HG03432 (cell line): Measurements from ENCODE around the gene KLF15.

Experiments
- ATAC-seq: cut with Tn5 transposase; IDR thresholded peaks from one replicate; pipeline ENCODE4 v1.9.1; 2021; ENCODE audit warnings: mild to moderate bottlenecking, moderate library complexity; ENCODE audit not compliant: unreplicated experiment

KLF15 gene

GRCh38 chr3:126326629-126327028 is 30.6 kb downstream of the KLF15 start:
- no peak for ATAC-seq

GRCh38 chr3:126322181-126322967 is 34.8 kb downstream of the KLF15 start:
- ATAC-seq: no peak

- ATAC-seq: no peak
Observed at GRCh38 chr3:126321490-126321889, 35.7 kb downstream of the KLF15 start.

- no peak for ATAC-seq
Observed at GRCh38 chr3:126320517-126321293, 36.5 kb downstream of the KLF15 start.

GRCh38 chr3:126319701-126320295 is 37.4 kb downstream of the KLF15 start:
- ATAC-seq: no peak

- no peak for ATAC-seq
Observed at GRCh38 chr3:126317029-126317996, 39.9 kb downstream of the KLF15 start.

GRCh38 chr3:126316501-126316939 is 40.7 kb downstream of the KLF15 start:
- ATAC-seq: no peak

- ATAC-seq: no peak
Observed at GRCh38 chr3:126316031-126316461, 41.2 kb downstream of the KLF15 start.

- no peak for ATAC-seq
Observed at GRCh38 chr3:126314790-126315658, 42.2 kb downstream of the KLF15 start.

GRCh38 chr3:126314305-126314789 is 42.9 kb downstream of the KLF15 start:
- no peak for ATAC-seq

GRCh38 chr3:126313580-126314304 is 43.5 kb downstream of the KLF15 start:
- ATAC-seq: no peak

- no peak for ATAC-seq
Observed at GRCh38 chr3:126313166-126313565, 44.0 kb downstream of the KLF15 start.

GRCh38 chr3:126312341-126312740 is 44.9 kb downstream of the KLF15 start:
- ATAC-seq: no peak

- ATAC-seq: no peak
Observed at GRCh38 chr3:126311338-126311978, 45.8 kb downstream of the KLF15 start.

GRCh38 chr3:126310816-126311215 is 46.4 kb downstream of the KLF15 start:
- ATAC-seq: no peak

- no peak for ATAC-seq
Observed at GRCh38 chr3:126309861-126310655, 47.1 kb downstream of the KLF15 start.

GRCh38 chr3:126309165-126309564 is 48.0 kb downstream of the KLF15 start:
- ATAC-seq: no peak
